Femur (tissue), 1 donor: ENCODE measurements around the gene CDH5.
"Not testable (repeated sequence)": the region's sequence is repeated elsewhere in the genome, so short reads cannot be mapped to it uniquely, and the experiment has no call there.

Experiments
- DNase-seq: peaks from one replicate; pipeline ENCODE4 v3.0.0-alpha.2; 2017

Gene CDH5

GRCh38 chr16:66366433-66367299 is at the start of gene CDH5:
CDH5 (plus strand) TSS chr16:66366691; CDS start chr16:66379338, 12,647 bp downstream.
- DNase-seq: peak; percentile 88

GRCh38 chr16:66318505-66318904 is 48.0 kb upstream of the CDH5 start:
- no peak for DNase-seq

GRCh38 chr16:66320774-66321173 is 45.7 kb upstream of the CDH5 start:
- DNase-seq: no peak

GRCh38 chr16:66322174-66322573 is 44.3 kb upstream of the CDH5 start:
- no peak for DNase-seq

- peak; percentile 59 for DNase-seq
These were observed 41.5 kb upstream of the CDH5 start for GRCh38 chr16:66324815-66325515.

- no peak for DNase-seq
These were observed 40.6 kb upstream of the CDH5 start for GRCh38 chr16:66325717-66326376.

- DNase-seq: peak; percentile 81
These were observed 39.4 kb upstream of the CDH5 start for GRCh38 chr16:66326991-66327513.

- DNase-seq: no peak
These were observed 38.2 kb upstream of the CDH5 start for GRCh38 chr16:66328282-66328681.

GRCh38 chr16:66331464-66331863 is 35.0 kb upstream of the CDH5 start:
- DNase-seq: not testable (repeated sequence)

GRCh38 chr16:66332634-66333610 is 33.6 kb upstream of the CDH5 start:
- no peak for DNase-seq

- DNase-seq: no peak
These were observed 31.5 kb upstream of the CDH5 start for GRCh38 chr16:66334853-66335574.

GRCh38 chr16:66335704-66336329 is 30.7 kb upstream of the CDH5 start:
- DNase-seq: peak; percentile 88

- DNase-seq: peak; percentile 62
These were observed 28.9 kb upstream of the CDH5 start for GRCh38 chr16:66337463-66338188.

GRCh38 chr16:66342294-66342900 is 24.1 kb upstream of the CDH5 start:
- DNase-seq: no peak

- no peak for DNase-seq
These were observed 21.9 kb upstream of the CDH5 start for GRCh38 chr16:66344533-66345145.

GRCh38 chr16:66346221-66346620 is 20.3 kb upstream of the CDH5 start:
- no peak for DNase-seq

- DNase-seq: no peak
These were observed 14.2 kb upstream of the CDH5 start for GRCh38 chr16:66352304-66352703.

GRCh38 chr16:66353055-66353454 is 13.4 kb upstream of the CDH5 start:
- DNase-seq: no peak
